ENCODE measurements around the gene SFTA2. TPM values are rescaled to one million over a fixed set of nuclear protein-coding genes. Genes with fewer than 3 reads are reported as not detected.

SFTA2 gene
- total and polyA plus RNA-seq, 10 of the 15 experiments (the other 5 are each of a cell fraction or from before 2014, with no cell fraction given): 0.15 to 0.92 (median 0.33) TPM; not detected in 4

DNA sequence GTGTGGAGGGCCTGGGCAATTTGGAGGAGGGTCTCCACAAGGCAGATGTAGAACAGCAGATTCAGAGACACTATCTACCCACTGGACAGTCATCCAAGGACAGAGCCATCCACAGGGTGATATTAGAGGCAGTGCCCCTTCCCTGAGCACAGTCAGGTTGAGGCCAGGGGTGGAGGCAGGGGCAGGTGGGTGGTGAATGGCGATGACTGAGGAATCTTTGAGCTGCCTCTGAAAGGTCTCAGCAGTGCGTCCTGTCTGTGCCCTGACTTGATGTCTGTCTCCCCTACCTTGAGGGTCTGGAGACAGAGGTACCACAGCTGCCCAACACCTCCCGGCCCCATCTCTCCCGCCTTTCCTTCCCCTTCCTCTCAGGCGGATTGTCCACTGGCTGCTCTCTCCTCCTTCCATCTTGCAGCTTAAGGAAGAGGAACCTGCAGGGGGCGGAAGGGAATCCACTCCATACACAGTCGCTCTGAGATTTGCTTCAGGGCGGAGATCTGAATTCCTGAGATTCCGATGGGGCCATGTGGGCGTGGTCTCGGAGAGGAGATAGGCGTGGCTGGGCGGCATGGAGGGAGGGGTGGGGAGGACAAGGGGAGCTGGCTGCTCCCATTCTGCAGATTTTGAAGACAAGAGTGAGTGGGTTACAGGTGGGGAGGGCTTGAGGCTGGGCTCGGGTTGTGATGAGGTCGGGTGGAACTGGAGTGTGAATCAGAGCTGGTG lies 10.5 kb upstream of the SFTA2 start:
- Histone ChIP-seq H3K79me2 (ENCODE audit: control insufficient read depth, insufficient read depth, low read length) (no peaks in the 10 kb centered on the region), H3K9me3 (replicated peaks; ENCODE audit: control insufficient read depth, insufficient read depth, low read length) (no peaks in the 10 kb centered on the region), H3K4me3 (no peak overlapping the region), H3K36me3 (ENCODE audit: control insufficient read depth in 2 of 2, insufficient read depth in 2 of 2, low read length in 1 of 2) (no peaks in the 10 kb centered on the region), H3K27ac (ENCODE audit: control insufficient read depth, insufficient read depth) (no peak overlapping the region), H3K9ac (ENCODE audit: control insufficient read depth, insufficient read depth, low read length) (no peak overlapping the region), H2AFZ (ENCODE audit: control insufficient read depth, low read depth, low read length) (no peak overlapping the region), H3K4me1 (ENCODE audit: control insufficient read depth, insufficient read depth, low read length) (no peaks in the 10 kb centered on the region), H4K20me1 (ENCODE audit: control insufficient read depth, insufficient read depth) (no peaks in the 10 kb centered on the region; the same call in 1 of the 2 replicates), H3K4me2 (ENCODE audit: control insufficient read depth, insufficient read depth) (no peak overlapping the region), H3K27me3 (replicated peaks in 1 of 2; ENCODE audit: control insufficient read depth in 2 of 2, insufficient read depth in 2 of 2, low read length in 1 of 2) (peaks cover 0 to 3% of the 10 kb centered on the region in 2 experiments; a peak in 3 of 4 replicates)
- TF ChIP-seq IRF4 (IDR thresholded peaks at IDR 0.05; ENCODE audit: low read depth, low read length) (no peak), PML (IDR thresholded peaks at IDR 0.05; ENCODE audit: low read length) (no peak), ZBED1 (IDR thresholded peaks at IDR 0.05; ENCODE audit: borderline replicate concordance) (no peak), CREM (IDR thresholded peaks at IDR 0.05; ENCODE audit: low read depth) (no peak), TCF12 (IDR thresholded peaks at IDR 0.05; ENCODE audit: low read depth, low read length) (no peak)
- TF ChIP-seq, protein P1, sequence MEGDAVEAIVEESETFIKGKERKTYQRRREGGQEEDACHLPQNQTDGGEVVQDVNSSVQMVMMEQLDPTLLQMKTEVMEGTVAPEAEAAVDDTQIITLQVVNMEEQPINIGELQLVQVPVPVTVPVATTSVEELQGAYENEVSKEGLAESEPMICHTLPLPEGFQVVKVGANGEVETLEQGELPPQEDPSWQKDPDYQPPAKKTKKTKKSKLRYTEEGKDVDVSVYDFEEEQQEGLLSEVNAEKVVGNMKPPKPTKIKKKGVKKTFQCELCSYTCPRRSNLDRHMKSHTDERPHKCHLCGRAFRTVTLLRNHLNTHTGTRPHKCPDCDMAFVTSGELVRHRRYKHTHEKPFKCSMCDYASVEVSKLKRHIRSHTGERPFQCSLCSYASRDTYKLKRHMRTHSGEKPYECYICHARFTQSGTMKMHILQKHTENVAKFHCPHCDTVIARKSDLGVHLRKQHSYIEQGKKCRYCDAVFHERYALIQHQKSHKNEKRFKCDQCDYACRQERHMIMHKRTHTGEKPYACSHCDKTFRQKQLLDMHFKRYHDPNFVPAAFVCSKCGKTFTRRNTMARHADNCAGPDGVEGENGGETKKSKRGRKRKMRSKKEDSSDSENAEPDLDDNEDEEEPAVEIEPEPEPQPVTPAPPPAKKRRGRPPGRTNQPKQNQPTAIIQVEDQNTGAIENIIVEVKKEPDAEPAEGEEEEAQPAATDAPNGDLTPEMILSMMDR (IDR thresholded peaks at IDR 0.05 in 2 of 3, conservative IDR thresholded peaks at IDR 0.05 in 1 of 3; ENCODE audit: control insufficient read depth in 2 of 3, extremely low read depth in 1 of 3, insufficient read depth in 1 of 3, low read depth in 3 of 3, low read length in 3 of 3): 0 out of 6 replicates have a peak, but pooled peaks of 2 of the 3 experiments have one; percentile 14 to 17
- TF ChIP-seq, protein P2, sequence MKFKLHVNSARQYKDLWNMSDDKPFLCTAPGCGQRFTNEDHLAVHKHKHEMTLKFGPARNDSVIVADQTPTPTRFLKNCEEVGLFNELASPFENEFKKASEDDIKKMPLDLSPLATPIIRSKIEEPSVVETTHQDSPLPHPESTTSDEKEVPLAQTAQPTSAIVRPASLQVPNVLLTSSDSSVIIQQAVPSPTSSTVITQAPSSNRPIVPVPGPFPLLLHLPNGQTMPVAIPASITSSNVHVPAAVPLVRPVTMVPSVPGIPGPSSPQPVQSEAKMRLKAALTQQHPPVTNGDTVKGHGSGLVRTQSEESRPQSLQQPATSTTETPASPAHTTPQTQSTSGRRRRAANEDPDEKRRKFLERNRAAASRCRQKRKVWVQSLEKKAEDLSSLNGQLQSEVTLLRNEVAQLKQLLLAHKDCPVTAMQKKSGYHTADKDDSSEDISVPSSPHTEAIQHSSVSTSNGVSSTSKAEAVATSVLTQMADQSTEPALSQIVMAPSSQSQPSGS (IDR thresholded peaks at IDR 0.05; ENCODE audit: low read length): no peak
- in situ Hi-C loops (cut with MboI): no loop called here
- ChIA-PET RAD21 (ENCODE audit: unreplicated experiment) (no interaction called here), CTCF (interaction anchor here (0.7 to 1.1 kb wide), 2 partner anchors 12 to 128 kb away, joined by 3 read pairs; no protein-coding TSS in a partner anchor), SMC1A (ENCODE audit: uncharacterized antibody, unreplicated experiment) (no interaction called here), POLR2A (no interaction called here)
- WGBS (ENCODE audit: insufficient coverage, insufficient replicate concordance, low lambda C conversion rate, missing lambda C conversion rate): 12% methylated on average over 15 of the region's 15 CpGs
- intact Hi-C loops (cut with micrococcal nuclease; ENCODE audit: unreplicated experiment): no loop called here
- FAIRE-seq (no peak), ATAC-seq (no peak), DNase-seq (ENCODE audit: low read depth, low spot score) (no peak)
- no TSS peak for BruUV-seq (replicated peaks)
